Measurements from ENCODE around the gene PDAP1. TPM values are rescaled to one million over a fixed set of nuclear protein-coding genes. Genes with fewer than 3 reads are reported as not detected.

Gene PDAP1
- total and polyA plus RNA-seq, 2 experiments from 2014 or later: 93.1 to 134 TPM

DNA sequence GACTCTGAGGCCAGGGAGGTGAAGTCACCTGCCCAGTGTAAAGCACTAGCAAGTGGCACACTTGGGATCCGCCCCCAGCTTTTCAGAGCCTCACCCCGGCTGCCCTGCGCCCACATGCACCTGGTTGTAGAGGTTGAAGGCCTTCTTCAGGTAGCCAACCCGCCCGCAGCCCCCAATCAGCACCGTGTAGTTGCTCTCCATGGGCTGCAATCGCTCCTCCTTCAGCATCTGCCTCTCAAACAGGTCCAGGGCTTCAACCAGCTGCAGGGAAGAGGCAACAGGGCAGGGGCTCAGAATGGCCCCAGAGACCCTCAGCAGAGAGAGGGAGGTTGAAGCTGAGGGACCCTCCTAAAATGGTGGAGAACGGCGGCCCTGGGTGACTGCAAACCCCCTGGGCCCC is 24.8 kb upstream of the PDAP1 start:
- no peak for ATAC-seq
- Mint-ChIP-seq H3K4me1 (no peaks in the 10 kb centered on the region), H3K9me3 (no peaks in the 10 kb centered on the region; the same call in 2 of the 3 replicates), H3K27me3 (ENCODE audit: insufficient read depth, low read depth, poor library complexity) (peaks cover 3% of the 10 kb centered on the region), H3K27ac (no peak overlapping the region), H3K36me3 (ENCODE audit: low read depth) (peaks cover 55% of the 10 kb centered on the region), H3K4me3 (no peak overlapping the region)
- Histone ChIP-seq H4K20me1 (replicated peaks; ENCODE audit: insufficient read depth) (peaks cover 4% of the 10 kb centered on the region; the same call in 1 of the 2 replicates), H3F3A (replicated peaks; ENCODE audit: low read depth) (0 out of 2 replicates have a peak, but pooled peaks cover 6% of the 10 kb centered on the region), H3K9me2 (ENCODE audit: insufficient read depth) (no peaks in the 10 kb centered on the region), H3K4me1 (ENCODE audit: insufficient read depth) (no peaks in the 10 kb centered on the region), H3K36me3 (ENCODE audit: insufficient read depth) (peaks cover 17% of the 10 kb centered on the region), H3K27ac (ENCODE audit: low read depth) (no peak overlapping the region), H2AFZ (no peak overlapping the region), H3K79me2 (replicated peaks; ENCODE audit: insufficient read depth) (peaks cover 23% of the 10 kb centered on the region), H3K4me2 (no peak overlapping the region), H3K4me3 (no peak overlapping the region), H3K27me3 (ENCODE audit: insufficient read depth) (no peaks in the 10 kb centered on the region)
- no peak for DNase-seq (ENCODE audit: low spot score)
- TF ChIP-seq, protein P1, sequence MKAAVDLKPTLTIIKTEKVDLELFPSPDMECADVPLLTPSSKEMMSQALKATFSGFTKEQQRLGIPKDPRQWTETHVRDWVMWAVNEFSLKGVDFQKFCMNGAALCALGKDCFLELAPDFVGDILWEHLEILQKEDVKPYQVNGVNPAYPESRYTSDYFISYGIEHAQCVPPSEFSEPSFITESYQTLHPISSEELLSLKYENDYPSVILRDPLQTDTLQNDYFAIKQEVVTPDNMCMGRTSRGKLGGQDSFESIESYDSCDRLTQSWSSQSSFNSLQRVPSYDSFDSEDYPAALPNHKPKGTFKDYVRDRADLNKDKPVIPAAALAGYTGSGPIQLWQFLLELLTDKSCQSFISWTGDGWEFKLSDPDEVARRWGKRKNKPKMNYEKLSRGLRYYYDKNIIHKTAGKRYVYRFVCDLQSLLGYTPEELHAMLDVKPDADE (IDR thresholded peaks at IDR 0.05): no peak
- no peak for TF ChIP-seq EZH2 (IDR thresholded peaks at IDR 0.05; ENCODE audit: low read depth, unreplicated experiment)
- TF ChIP-seq, protein P2, sequence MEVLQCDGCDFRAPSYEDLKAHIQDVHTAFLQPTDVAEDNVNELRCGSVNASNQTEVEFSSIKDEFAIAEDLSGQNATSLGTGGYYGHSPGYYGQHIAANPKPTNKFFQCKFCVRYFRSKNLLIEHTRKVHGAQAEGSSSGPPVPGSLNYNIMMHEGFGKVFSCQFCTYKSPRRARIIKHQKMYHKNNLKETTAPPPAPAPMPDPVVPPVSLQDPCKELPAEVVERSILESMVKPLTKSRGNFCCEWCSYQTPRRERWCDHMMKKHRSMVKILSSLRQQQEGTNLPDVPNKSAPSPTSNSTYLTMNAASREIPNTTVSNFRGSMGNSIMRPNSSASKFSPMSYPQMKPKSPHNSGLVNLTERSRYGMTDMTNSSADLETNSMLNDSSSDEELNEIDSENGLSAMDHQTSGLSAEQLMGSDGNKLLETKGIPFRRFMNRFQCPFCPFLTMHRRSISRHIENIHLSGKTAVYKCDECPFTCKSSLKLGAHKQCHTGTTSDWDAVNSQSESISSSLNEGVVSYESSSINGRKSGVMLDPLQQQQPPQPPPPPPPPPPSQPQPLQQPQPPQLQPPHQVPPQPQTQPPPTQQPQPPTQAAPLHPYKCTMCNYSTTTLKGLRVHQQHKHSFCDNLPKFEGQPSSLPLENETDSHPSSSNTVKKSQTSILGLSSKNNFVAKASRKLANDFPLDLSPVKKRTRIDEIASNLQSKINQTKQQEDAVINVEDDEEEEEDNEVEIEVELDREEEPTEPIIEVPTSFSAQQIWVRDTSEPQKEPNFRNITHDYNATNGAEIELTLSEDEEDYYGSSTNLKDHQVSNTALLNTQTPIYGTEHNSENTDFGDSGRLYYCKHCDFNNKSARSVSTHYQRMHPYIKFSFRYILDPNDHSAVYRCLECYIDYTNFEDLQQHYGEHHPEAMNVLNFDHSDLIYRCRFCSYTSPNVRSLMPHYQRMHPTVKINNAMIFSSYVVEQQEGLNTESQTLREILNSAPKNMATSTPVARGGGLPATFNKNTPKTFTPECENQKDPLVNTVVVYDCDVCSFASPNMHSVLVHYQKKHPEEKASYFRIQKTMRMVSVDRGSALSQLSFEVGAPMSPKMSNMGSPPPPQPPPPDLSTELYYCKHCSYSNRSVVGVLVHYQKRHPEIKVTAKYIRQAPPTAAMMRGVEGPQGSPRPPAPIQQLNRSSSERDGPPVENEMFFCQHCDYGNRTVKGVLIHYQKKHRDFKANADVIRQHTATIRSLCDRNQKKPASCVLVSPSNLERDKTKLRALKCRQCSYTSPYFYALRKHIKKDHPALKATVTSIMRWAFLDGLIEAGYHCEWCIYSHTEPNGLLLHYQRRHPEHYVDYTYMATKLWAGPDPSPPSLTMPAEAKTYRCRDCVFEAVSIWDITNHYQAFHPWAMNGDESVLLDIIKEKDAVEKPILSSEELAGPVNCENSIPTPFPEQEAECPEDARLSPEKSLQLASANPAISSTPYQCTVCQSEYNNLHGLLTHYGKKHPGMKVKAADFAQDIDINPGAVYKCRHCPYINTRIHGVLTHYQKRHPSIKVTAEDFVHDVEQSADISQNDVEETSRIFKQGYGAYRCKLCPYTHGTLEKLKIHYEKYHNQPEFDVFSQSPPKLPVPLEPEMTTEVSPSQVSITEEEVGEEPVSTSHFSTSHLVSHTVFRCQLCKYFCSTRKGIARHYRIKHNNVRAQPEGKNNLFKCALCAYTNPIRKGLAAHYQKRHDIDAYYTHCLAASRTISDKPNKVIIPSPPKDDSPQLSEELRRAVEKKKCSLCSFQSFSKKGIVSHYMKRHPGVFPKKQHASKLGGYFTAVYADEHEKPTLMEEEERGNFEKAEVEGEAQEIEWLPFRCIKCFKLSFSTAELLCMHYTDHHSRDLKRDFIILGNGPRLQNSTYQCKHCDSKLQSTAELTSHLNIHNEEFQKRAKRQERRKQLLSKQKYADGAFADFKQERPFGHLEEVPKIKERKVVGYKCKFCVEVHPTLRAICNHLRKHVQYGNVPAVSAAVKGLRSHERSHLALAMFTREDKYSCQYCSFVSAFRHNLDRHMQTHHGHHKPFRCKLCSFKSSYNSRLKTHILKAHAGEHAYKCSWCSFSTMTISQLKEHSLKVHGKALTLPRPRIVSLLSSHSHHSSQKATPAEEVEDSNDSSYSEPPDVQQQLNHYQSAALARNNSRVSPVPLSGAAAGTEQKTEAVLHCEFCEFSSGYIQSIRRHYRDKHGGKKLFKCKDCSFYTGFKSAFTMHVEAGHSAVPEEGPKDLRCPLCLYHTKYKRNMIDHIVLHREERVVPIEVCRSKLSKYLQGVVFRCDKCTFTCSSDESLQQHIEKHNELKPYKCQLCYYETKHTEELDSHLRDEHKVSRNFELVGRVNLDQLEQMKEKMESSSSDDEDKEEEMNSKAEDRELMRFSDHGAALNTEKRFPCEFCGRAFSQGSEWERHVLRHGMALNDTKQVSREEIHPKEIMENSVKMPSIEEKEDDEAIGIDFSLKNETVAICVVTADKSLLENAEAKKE (CRISPR knock-in tag; IDR thresholded peaks at IDR 0.05): no peak
- TF ChIP-seq CREB1 (CRISPR knock-in tag; IDR thresholded peaks at IDR 0.05; ENCODE audit: low read depth): no peak
- TF ChIP-seq ZNF114 (CRISPR knock-in tag; IDR thresholded peaks at IDR 0.05): no peak
- TF ChIP-seq EZH2phosphoT487 (IDR thresholded peaks at IDR 0.05; ENCODE audit: unreplicated experiment): no peak
- TF ChIP-seq, protein P3, sequence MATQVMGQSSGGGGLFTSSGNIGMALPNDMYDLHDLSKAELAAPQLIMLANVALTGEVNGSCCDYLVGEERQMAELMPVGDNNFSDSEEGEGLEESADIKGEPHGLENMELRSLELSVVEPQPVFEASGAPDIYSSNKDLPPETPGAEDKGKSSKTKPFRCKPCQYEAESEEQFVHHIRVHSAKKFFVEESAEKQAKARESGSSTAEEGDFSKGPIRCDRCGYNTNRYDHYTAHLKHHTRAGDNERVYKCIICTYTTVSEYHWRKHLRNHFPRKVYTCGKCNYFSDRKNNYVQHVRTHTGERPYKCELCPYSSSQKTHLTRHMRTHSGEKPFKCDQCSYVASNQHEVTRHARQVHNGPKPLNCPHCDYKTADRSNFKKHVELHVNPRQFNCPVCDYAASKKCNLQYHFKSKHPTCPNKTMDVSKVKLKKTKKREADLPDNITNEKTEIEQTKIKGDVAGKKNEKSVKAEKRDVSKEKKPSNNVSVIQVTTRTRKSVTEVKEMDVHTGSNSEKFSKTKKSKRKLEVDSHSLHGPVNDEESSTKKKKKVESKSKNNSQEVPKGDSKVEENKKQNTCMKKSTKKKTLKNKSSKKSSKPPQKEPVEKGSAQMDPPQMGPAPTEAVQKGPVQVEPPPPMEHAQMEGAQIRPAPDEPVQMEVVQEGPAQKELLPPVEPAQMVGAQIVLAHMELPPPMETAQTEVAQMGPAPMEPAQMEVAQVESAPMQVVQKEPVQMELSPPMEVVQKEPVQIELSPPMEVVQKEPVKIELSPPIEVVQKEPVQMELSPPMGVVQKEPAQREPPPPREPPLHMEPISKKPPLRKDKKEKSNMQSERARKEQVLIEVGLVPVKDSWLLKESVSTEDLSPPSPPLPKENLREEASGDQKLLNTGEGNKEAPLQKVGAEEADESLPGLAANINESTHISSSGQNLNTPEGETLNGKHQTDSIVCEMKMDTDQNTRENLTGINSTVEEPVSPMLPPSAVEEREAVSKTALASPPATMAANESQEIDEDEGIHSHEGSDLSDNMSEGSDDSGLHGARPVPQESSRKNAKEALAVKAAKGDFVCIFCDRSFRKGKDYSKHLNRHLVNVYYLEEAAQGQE (IDR thresholded peaks at IDR 0.05; ENCODE audit: unreplicated experiment): no peak
- TF ChIP-seq POLR2AphosphoS5 (IDR thresholded peaks at IDR 0.05; ENCODE audit: low read depth): no peak
- TF ChIP-seq, protein P4, sequence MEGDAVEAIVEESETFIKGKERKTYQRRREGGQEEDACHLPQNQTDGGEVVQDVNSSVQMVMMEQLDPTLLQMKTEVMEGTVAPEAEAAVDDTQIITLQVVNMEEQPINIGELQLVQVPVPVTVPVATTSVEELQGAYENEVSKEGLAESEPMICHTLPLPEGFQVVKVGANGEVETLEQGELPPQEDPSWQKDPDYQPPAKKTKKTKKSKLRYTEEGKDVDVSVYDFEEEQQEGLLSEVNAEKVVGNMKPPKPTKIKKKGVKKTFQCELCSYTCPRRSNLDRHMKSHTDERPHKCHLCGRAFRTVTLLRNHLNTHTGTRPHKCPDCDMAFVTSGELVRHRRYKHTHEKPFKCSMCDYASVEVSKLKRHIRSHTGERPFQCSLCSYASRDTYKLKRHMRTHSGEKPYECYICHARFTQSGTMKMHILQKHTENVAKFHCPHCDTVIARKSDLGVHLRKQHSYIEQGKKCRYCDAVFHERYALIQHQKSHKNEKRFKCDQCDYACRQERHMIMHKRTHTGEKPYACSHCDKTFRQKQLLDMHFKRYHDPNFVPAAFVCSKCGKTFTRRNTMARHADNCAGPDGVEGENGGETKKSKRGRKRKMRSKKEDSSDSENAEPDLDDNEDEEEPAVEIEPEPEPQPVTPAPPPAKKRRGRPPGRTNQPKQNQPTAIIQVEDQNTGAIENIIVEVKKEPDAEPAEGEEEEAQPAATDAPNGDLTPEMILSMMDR (conservative IDR thresholded peaks at IDR 0.05; ENCODE audit: low read depth in 2 of 2): no peak
- TF ChIP-seq ZNF331 (CRISPR knock-in tag; IDR thresholded peaks at IDR 0.05; ENCODE audit: low read depth): no peak
- no peak for TF ChIP-seq JUNB (IDR thresholded peaks at IDR 0.05; ENCODE audit: unreplicated experiment)
- no peak for TF ChIP-seq STAT1 (IDR thresholded peaks at IDR 0.05; ENCODE audit: unreplicated experiment)
- TF ChIP-seq NANOG (IDR thresholded peaks at IDR 0.05; ENCODE audit: borderline replicate concordance): no peak
